GM21576 (cell line): ENCODE measurements around the gene PF4V1.

Experiments used
- ATAC-seq: cut with Tn5 transposase; IDR thresholded peaks from one replicate; pipeline ENCODE4 v1.9.1; 2021; ENCODE audit warnings: mild to moderate bottlenecking, moderate library complexity; ENCODE audit not compliant: unreplicated experiment

The PF4V1 gene

DNA sequence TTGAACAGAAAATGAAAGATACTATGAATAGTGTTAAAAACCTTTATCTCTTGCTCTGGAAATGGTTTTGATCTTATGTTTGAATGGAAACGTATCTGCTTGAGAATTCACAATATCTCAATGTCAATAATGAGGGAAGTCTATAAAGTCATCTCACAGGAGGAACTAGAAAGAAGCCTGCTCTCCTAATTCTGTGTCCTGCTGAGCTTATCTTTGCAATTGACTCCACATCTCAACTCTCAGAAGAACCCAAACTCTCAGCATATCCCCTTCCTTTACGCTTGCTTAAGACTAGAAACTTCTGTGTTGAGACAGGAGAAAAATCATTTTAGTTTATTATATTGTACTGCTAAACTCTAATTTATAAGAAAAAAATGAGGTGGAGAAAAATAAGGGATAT lies 8.3 kb upstream of the PF4V1 start:
- no peak for ATAC-seq

DNA sequence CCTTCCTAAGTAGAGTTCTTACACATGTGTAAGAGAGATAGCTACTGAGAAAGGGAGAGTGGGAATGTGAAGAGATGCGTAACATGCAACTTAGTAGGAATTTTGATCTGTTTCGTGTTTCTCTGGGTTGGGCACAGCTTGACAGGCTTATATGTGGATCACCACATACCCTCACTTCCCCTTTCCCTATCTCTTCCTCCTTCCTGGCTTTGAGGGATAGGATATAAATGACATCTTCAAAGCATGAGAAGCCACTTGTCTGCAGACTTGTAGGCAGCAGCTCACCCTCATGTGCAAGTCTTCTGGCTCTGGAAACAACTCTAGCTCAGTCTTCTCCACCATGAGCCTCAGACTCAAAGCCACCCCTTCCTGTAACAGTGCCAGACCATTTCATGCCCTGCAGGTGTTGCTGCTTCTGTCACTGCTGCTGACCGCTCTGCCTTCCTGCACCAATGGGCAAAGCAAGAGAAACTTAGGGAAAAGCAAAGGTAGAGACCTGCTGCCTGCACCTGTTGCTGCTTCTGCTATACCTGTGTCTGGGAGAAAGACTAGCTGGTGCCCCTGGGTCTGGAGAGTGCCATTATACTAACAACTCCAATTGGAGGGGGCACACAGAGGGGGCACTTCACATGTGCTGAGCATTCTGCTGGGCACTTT lies 5.4 kb upstream of the PF4V1 start:
- ATAC-seq = no peak

DNA sequence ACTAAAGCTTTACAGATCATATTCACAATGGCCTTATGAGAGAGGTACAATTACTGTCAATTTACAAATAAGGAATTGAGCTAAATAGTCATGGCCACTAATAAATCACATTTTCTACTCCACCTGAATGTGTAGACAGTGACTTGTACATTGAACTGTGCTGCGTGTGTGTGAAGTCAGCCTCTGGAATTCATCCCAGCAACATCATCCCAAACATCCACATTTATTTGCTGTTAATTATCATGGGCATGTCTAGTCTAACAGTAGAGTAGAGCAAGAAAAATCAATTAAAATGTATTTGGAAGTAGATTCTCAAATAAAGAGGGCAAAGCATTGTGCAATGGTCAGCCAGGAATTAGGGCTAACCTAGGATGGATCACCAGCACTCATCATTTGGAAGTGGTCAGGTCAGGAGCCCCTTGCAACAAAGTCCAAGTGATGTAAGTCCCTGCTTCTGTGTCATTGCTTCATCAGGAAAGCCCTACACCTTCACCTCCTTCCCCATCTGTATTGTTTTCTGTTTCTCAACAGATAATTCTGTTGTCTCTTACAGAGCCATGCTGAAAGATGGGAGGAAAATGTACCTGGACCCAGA lies 4.8 kb upstream of the PF4V1 start:
- ATAC-seq = no peak

DNA sequence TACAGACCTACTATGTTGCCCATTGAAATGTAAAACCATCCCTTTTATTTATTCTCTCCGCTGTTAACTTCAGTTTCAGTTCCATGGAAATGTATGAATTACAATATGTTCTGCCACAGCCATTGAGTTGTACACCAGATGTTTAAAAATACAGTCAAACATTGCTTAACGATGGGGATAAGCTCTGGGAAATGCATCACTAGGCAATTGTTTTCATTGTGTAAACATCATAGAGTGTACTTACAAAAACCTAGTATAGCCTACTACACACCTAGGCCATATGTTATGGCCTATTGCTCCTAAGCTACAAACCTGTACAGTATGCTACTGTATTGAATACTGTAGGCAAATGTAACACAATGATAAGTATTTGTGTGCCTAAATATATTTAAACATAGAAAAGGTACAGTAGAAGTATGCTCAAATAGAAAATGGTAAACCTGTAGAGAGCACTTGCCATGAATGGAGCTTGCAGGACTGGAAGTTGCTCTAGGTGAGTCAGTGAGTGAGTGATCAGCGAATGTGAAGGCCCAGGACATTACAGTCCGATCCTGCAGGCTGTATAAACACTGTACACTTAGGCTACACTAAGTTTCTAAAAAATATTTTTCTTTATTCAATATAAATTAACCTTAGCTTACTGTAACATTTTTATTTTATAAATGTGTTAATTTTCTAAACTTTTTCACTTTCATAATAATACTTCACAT lies 2.7 kb upstream of the PF4V1 start:
- no peak for ATAC-seq

DNA sequence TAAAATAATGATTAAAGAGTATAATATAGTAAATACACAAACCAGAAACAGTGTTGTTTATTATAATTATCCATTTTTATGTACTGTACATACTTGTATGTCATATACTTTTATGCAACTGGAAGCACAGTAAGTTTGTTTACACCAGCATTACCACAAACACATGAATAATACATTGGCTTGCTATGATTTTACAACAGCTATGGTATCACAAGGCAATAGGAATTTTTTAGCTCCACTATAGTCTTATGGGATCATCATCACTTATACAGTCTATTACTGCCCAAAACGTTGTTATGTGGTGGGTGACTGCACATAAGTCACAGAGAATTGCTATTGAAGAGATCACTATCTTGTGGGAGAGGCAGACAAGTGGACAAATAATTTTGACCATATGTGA lies 1.8 kb upstream of the PF4V1 start:
- ATAC-seq = no peak

DNA sequence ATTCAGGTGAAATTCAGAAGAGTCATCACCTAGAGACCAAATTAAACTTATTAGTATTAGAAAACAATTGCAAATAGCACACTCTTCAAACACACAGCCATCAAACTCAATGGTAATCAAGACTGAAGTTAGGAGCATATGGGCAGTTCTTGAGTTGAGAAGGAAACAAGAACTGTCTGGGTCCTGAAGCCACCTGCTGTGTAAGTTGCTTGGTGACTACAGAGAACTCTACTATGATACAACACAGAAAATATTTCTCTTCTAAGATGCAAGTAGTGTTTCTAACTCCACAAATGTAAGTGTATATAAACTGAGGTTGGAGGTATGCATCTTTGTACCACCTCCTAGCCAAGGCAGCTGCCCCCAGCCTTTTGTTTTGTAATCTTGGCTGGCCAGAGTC lies 325 bp upstream of the PF4V1 start:
- ATAC-seq = no peak

DNA sequence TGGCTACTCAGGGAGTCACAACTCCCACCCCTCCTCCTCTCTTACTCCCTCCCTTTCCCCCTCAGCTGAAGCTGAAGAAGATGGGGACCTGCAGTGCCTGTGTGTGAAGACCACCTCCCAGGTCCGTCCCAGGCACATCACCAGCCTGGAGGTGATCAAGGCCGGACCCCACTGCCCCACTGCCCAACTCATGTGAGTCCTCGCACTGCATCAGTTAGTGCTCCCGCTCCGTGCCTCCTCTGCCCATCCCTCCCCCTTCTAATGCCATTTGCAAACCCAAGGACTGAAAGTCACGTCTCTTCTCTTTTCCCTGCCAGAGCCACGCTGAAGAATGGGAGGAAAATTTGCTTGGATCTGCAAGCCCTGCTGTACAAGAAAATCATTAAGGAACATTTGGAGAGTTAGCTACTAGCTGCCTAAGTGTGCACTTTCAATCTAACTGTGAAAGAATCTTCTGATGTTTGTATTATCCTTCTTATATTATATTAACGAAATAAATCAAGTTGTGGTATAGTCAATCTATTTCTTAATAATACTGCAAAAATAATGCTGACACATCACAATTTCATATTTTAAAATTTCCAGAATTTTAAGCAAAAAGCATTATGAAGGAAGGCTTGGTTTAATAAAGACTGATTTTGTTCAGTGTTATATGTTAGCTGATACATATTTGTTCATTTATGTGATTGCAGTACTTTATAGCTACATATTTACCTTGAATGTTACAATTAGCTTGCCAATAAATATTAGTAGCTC lies 800 bp downstream of the PF4V1 start:
- no peak for ATAC-seq

DNA sequence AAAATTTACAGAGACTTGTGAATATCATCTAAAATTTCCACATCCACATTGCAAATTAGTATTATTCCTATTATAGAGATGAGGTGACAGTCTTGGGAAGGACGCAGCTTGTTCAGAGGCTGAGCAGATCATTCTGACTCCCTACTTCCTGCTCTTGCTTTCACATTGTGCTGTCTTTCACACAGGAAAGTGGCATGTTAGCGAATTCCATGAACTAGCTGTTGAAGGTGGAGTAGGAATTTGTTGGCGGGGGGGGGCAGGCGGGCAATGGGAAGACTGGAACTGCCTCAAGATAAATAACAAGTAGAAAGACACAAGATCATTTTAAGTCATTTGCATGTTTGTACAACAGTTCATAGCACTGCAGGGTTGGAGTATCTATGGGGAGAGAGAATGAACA lies 2.3 kb downstream of the PF4V1 start:
- no peak for ATAC-seq

DNA sequence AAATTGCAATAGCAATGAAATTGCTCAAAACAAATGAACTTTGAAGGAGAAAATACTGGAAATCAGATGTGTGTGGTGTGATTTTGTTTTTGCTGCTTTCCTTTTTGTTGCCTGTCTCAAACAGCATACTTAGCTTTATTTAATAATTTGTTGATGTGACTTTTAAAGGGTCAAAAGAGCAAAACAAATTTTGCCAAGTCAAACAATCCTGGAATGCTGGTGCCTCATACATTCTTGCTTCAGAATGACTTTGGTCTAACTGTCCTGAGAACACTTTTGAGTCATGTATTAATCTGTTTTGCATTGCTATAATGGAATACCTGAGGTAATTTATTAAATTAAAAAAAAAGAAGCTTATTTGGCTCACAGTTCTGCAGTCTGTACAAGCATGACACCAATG lies 3.4 kb downstream of the PF4V1 start:
- no peak for ATAC-seq

DNA sequence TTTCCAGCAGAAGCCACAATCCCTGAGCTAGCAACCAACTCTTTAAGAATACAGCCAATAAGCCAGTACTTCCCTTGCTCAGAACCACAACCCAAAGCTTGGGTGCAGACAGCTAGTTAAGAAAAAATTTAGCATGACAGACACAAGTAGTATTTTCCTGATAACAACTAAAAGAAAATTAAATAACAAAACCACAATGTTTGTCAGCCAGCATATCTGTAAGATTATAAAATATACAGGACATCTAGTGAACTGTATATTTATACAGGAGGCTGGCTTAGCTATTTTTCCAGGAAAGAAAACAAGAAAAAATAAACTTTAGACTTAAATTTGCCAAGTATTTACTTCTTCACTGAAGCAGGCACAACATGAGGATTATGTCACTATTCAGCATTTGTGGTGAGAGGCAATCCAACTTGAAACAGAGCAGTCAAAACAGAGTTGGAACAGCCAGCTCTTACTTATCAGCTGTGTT lies 6.6 kb downstream of the PF4V1 start:
- ATAC-seq = no peak

DNA sequence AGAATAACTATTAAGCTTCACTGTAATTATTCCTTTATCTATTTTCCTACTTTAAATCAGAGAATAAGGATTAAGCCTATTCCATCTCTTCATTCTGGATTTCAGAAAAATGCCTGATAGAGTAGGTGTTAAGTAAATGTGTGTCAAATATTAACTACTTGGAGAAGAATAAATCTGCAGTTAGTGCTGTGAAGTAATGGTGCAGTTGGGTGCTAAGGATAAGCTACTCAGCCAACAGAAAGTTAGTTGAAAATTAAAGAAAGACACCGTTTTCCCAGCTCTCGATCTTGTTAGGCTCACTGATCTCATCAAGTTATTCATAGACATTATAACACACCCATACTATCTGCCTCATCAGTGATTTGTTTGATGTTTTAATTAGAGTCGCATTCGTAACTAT lies 7.1 kb downstream of the PF4V1 start:
- ATAC-seq = no peak

DNA sequence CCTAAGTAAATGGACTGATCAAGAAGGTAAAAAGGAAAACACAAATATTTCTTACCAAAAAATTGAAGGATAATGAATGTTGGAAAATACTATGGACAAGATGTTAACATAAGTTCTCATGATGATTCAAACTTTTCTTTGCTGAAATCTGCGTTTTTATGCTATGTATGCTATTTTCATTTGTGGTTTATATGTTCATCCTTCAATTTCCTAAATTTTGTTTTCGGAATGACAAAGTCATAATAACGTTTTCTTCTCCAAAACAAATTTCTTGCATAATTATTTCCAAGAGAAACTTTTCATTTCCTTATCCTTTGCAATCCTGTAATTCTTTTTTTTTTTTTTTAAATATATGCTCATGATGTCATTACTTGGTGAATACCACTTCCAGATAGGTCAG lies 7.8 kb downstream of the PF4V1 start:
- ATAC-seq = no peak

DNA sequence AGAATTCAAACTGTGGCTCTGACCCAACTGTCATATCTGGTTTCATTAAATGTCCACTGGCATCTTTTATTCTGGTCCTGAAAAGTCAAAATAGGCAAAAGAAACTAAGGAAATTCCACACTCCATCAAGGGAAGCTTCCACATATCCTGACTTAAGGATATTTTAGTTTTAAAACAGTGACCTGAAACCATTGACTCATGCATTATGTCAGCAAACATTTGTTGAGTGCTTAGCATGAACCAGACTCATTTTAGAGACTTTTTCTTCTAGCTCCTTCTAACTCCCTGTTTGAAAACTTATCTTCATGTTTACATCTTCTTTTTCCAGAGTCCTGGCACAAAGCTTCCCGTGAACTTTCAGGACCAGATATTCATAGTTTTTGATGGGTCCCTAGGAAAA lies 9.2 kb downstream of the PF4V1 start:
- no peak for ATAC-seq

DNA sequence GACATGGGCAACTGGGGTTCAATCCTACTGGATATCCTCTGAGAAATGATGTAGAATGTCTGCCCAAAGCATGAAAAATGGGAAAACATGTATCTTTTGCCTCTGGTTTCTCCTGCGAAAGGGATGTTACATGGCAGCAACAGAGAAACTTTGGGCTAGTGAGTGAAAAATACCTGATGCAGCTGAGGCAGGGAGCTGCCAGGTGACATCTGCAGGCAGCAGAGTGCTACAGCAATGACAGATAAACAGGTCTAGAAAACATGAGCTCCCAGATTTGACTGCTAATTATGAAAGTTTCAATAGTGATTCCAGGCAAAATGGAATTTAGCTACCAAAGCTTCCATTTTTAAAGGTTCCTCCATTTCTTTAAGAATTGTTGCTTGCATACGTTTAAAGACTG lies 11.3 kb downstream of the PF4V1 start:
- no peak for ATAC-seq

DNA sequence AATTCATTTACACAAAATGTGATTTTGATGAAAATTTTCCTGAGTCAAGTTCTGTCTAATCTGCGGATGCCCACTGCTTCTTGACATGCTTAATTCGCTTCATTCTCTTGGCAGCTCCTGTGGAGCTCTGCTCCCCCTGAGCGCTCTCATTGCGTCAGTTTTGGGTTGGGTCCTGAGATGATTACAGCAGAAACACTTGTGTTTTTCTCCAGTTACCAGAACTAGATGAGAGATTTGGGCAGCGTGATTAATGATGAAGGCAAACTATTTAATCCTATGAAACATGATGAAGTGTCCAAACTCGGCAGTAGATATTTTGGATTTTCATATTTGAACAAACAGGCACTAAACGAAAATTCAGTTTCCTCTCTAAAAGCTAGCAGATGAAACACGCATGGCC lies 11.9 kb downstream of the PF4V1 start:
- ATAC-seq = no peak

DNA sequence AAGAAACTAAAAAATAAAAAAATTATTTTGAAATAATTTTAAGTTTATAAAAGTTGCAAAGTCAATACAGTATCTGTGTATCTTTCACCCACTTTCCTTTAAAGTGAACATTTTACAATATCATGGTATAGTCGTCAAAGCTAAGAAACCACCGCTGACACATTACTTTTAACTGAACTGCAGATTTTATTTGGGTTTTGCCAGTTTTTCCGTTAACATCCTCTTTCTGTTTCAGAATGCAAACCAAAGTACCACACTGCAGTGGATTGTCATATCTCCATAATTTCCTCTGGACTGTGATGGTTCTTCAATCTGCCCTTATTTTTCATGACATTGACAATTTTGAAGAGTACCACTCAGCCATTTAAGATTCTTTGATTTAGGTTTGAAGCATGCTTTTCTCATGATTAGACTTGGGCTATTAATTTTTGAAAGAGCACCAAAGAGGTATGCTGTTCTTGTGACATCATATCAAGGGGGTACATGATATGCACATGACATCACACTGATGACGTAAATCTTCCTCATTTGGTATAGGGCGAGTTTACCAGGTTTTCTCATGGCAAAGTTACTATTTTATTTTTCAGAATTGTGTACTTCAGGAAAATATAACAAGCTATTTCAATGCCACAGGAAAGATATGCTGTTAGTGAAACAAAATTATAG lies 12.5 kb downstream of the PF4V1 start:
- ATAC-seq = no peak

DNA sequence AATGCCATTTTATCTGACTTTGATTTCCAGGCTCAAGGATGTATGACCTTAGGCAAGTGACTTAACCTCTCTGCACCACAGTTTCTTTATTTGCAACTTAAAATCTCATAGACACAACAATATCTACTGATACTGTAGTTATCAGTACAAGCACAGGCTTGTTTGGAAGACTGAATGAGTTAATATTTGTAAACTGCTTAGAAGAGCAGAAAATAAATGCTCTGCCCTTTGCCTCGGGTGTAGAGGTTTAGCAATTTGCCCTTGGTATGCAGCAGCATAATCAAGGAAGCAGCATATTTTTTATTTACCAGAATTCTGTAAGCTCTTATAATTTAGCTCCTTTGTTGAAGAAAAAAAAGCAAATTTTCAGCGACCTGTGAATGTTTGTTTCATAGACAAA lies 13.2 kb downstream of the PF4V1 start:
- ATAC-seq = no peak

DNA sequence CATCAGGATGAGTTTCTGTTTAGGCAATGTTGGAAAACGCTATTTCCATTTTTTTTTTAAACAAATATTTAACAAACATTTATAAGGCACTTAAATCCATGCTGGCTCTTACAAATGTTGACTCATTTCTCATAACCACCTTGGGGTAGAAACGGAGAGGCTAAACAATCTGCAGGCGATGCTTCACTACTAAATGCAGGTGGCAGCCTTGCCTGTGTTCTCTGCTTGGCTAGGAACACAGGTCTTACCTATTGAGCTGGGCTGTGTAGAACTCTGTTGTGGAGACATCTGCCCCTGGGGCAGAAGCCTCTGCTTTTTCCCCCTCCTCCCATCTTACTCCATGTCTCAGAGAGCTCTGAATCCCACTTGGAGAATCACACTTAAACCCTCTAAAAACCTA lies 14.7 kb downstream of the PF4V1 start:
- no peak for ATAC-seq

DNA sequence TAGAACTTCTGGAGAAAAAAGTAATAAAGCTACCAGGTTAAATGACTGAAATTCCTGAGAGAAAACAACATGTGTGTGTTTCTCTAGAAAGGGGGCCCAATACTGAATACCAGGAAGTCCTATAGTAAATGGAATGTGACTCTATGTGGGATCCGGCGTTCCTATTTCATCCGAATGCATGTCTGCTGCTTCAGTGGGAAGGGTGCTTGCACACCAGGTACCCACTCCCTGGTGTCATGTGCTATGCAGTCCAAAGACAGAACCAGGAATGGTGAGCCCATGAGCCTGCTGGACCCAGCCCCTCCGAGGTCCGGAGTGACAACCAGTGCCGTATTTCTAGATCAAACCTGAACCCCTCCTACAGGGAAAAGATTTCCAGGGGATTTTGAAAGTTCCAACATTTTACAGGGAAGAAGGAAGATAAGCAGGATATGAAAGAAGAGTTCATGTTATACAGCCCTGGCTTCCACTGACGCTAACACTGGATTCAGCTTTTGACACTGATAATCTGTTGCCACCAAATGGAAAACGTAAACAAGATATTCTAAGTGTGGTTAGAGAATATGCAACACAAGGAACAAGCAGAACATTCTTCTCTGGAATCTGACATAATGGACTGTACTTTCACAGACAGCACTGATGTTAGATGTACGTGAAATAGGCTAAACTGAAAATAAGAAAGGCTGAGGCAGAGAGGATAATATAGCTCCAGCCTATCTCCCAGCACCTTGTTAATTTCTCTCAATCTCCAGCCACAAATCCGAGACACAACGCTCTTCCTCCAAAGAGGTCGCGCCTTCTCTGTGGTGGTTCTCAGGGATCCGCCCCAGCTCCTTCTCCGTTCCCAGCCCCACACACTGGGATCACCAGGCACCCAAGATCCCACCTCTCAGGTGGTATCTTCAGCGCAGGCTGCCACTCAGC lies 15.4 kb downstream of the PF4V1 start:
- no peak for ATAC-seq
